ENCODE data around the gene FAU.

- TF ChIP-seq CTCF (IDR thresholded peaks at IDR 0.05) (no peak), POLR2A (IDR thresholded peaks at IDR 0.05) (no peak)
Observed at GRCh38 chr11:65160643-65161042, 38.7 kb upstream of the FAU start.

Data from thyroid gland (tissue), 4 donors.